Upper lobe of left lung (tissue), 4 donors: Measurements from ENCODE around the gene ACVR2A.

ENCODE experiments used
- EP300 ChIP-seq, 4 donors: sonication (generic); formaldehyde crosslinking; IDR thresholded peaks; one replicate each; pipeline ENCODE4 v1.5.1; 2017; ENCODE audit warnings: antibody characterized with exemption in 4 of 4, control low read depth in 2 of 4
- POLR2A ChIP-seq, 4 donors: fragments of 450-650 bp; IDR thresholded peaks; one replicate each; pipeline ENCODE4 v1.5.1; 2016 to 2017; ENCODE audit warnings: antibody characterized with exemption in 4 of 4, mild to moderate bottlenecking in 2 of 4
- POLR2AphosphoS5 ChIP-seq, 2 donors: sonication (generic); formaldehyde crosslinking; IDR thresholded peaks; one replicate each; pipeline ENCODE4 v1.5.1; 2017; ENCODE audit warnings: antibody characterized with exemption in 2 of 2
- TF ChIP-seq, protein P1 (sequence below), 6 experiments: fragments of 450-650 bp in 4 of 6; fragments of 200-600 bp in 2 of 6; sonication (generic) in 2 of 6; IDR thresholded peaks; one replicate each; pipeline ENCODE4 v1.5.1; 2016 to 2019; ENCODE audit warnings: antibody characterized with exemption in 6 of 6

DNA sequence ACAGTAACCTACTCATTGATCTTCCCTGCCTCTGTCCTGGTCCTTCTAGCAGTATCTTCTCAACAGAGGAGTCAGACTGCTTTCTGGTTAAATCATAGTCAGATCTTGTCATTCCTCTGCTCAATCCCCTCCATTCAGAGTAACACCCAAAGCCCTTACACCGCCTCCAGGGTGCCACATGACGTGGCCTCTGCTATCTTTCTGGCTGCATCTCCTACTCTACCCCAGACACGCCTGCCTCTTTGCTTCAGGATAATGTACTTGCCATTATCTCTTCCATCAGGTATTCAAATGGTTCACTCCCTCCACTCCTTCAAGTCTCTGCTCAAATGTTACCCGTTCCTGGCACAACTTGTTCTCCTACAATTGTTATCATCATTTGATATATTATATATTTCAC is 36.3 kb upstream of the ACVR2A start:
- TF ChIP-seq, protein P1, sequence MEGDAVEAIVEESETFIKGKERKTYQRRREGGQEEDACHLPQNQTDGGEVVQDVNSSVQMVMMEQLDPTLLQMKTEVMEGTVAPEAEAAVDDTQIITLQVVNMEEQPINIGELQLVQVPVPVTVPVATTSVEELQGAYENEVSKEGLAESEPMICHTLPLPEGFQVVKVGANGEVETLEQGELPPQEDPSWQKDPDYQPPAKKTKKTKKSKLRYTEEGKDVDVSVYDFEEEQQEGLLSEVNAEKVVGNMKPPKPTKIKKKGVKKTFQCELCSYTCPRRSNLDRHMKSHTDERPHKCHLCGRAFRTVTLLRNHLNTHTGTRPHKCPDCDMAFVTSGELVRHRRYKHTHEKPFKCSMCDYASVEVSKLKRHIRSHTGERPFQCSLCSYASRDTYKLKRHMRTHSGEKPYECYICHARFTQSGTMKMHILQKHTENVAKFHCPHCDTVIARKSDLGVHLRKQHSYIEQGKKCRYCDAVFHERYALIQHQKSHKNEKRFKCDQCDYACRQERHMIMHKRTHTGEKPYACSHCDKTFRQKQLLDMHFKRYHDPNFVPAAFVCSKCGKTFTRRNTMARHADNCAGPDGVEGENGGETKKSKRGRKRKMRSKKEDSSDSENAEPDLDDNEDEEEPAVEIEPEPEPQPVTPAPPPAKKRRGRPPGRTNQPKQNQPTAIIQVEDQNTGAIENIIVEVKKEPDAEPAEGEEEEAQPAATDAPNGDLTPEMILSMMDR (IDR thresholded peaks at IDR 0.05), result no peak
- no peak for TF ChIP-seq POLR2AphosphoS5 (IDR thresholded peaks at IDR 0.05)
- no peak for TF ChIP-seq POLR2A (IDR thresholded peaks at IDR 0.05)
- TF ChIP-seq EP300 (IDR thresholded peaks at IDR 0.05), result no peak
